RWPE1 (cell line): ENCODE data around the gene TMEM60.

ENCODE experiments used
- CTCF ChIA-PET: fragments of 350-600 bp; sonication (Branson Sonifier 250); formaldehyde crosslinking; extraction: SDS; loops from one replicate; lab custom pipeline; 2021; lab: Yijun Ruan, JAX
- POLR2A ChIA-PET: fragments of 400-600 bp; formaldehyde crosslinking; extraction: SDS; loops from one replicate; lab custom pipeline; 2020; ENCODE audit warnings: antibody characterized with exemption; ENCODE audit not compliant: low non-redundant PET; lab: Yijun Ruan, JAX
- DNase-seq: peaks from one replicate; pipeline ENCODE4 v3.0.0; 2012; ENCODE audit warnings: low spot score
- H3K27ac ChIP-seq: fragments of 450-650 bp; 2 replicates; pipeline ENCODE4 v1.5.1; 2017
- CTCF ChIP-seq: fragments of 450-650 bp; conservative IDR thresholded peaks from 2 replicates; pipeline ENCODE4 v1.5.1; 2017; ENCODE audit warnings: low read depth, mild to moderate bottlenecking

The TMEM60 gene

GRCh38 chr7:77759294-77759889 is 38.8 kb downstream of the TMEM60 start:
- ChIA-PET CTCF (interaction anchor here (0.6 to 2.1 kb wide), 10 partner anchors 19 to 349 kb away, joined by 3 to 15 read pairs (median 4); partner anchors contain the start of genes PHTF2 and TMEM60), POLR2A (no interaction called here)
- no peak overlapping the region for H3K27ac ChIP-seq
- TF ChIP-seq CTCF = peak; percentile 83
- DNase-seq = peak; percentile 36

GRCh38 chr7:77757589-77757988 is 40.6 kb downstream of the TMEM60 start:
- ChIA-PET CTCF (interaction anchor here (0.6 to 1.2 kb wide), 3 partner anchors 26 to 106 kb away, joined by 3 to 5 read pairs (median 5); no protein-coding TSS in a partner anchor), POLR2A (no interaction called here)
- no peak for DNase-seq
- H3K27ac ChIP-seq = no peak overlapping the region
- no peak for TF ChIP-seq CTCF

GRCh38 chr7:77753173-77753572 is 45.1 kb downstream of the TMEM60 start:
- ChIA-PET CTCF (no interaction called here), POLR2A (no interaction called here)
- TF ChIP-seq CTCF = no peak
- no peak overlapping the region for H3K27ac ChIP-seq
- no peak for DNase-seq

- POLR2A ChIA-PET = no interaction called here
- CTCF ChIA-PET = no interaction called here
- DNase-seq = no peak
- TF ChIP-seq CTCF = no peak
- H3K27ac ChIP-seq = no peak overlapping the region
These were observed 46.2 kb downstream of the TMEM60 start for GRCh38 chr7:77752016-77752415.

GRCh38 chr7:77747718-77748117 is 50.5 kb downstream of the TMEM60 start:
- CTCF ChIA-PET = no interaction called here
- DNase-seq = no peak
- TF ChIP-seq CTCF = no peak
- H3K27ac ChIP-seq = no peak overlapping the region
- POLR2A ChIA-PET = no interaction called here

- CTCF ChIA-PET = no interaction called here
- POLR2A ChIA-PET = no interaction called here
- DNase-seq = no peak
- no peak overlapping the region for H3K27ac ChIP-seq
- no peak for TF ChIP-seq CTCF
These were observed 51.1 kb downstream of the TMEM60 start for GRCh38 chr7:77747178-77747577.
